Peyer's patch (tissue), 4 donors: ENCODE data around the gene SIX3.

Experiments used
- CTCF ChIP-seq, 6 experiments: fragments of 450-650 bp in 4 of 6; fragments of 200-600 bp in 2 of 6; sonication (generic) in 1 of 6; IDR thresholded peaks; one replicate each; pipeline ENCODE4 v1.5.1; 2017 to 2019; ENCODE audit warnings: antibody characterized with exemption in 6 of 6, mild to moderate bottlenecking in 3 of 6, moderate library complexity in 1 of 6
- POLR2A ChIP-seq, 2 donors: fragments of 450-650 bp; IDR thresholded peaks; one replicate each; pipeline ENCODE4 v1.5.1; 2017; ENCODE audit warnings: antibody characterized with exemption in 2 of 2, mild to moderate bottlenecking in 2 of 2, moderate library complexity in 2 of 2

GRCh38 chr2:44951124-44951523, 9.6 kb downstream of the SIX3 start:
- TF ChIP-seq CTCF (IDR thresholded peaks at IDR 0.05), result no peak
- TF ChIP-seq POLR2A (IDR thresholded peaks at IDR 0.05), result no peak
